Activated CD4-positive, alpha-beta T cell treated with anti-CD3 and anti-CD28 coated beads, Interleukin-2, Interleukin-4, amounts not matched to agents 100 ng/mL and 50 ng/mL, durations not matched to agents 16 hours and 8 hours (primary cell): Measurements from ENCODE around the gene GPRIN1.

Source experiments
- DNase-seq: peaks from one replicate; pipeline ENCODE4 v3.0.0-alpha.2; 2020; ENCODE audit warnings: low spot score

Gene GPRIN1

DNA sequence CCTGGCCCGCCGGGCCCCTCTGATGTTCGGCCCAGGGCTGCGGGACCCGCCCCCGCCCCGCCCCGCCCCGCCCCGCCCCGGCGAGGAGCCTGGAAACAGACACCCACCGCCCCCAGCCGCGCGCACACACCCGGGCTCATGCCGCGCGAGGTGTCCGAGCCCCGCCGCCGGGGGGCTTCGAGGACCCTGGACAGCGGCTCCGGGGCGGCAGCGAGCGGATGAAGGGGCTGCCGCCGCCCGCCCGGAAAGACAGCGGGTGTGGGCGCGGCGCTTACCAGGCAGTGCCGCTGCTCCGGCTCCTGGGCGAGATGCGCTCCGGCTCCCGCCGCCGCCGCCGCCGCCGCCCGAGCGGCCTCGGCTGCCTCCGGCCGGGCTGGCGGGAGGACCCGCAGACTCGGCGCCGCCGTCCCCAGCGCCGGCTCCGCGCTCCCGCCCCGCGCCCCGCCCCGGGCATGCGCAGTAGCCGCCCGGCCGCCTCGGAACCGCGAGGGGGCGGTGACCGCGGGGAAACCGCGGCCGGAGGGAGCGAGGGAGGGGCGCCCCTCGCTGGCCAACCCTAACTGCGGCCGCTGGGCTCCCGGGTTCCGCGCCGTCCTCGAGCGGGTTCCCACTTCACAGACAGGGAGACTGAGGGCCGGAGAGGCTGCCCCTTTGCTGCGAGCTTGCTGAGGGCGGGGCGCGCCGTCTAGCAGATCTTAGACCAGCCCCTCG, at the start of gene GPRIN1:
GPRIN1 (minus strand) TSS at position 433 of the 711 bp plus-strand sequence. CDS start 10,322 bp downstream, outside the sequence.
- peak; percentile 56 for DNase-seq

DNA sequence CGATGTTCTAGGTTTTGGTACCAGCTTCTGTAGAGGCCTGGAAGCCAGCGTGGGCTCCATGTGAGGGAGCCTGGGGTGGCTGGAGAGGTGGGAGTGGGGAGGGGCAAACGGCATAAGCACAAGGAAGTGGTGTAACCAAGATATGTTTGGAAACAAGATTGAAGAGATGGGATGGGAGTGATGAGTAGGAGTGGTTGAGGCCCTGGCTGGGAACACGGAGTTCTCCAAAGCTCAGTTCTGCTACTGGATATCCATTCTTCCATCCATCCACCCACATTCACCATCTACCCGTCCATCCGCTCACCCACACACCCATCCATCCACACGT, 49.5 kb upstream of the GPRIN1 start:
- DNase-seq: no peak

GRCh38 chr5:176658817-176659511, 49.0 kb upstream of the GPRIN1 start:
- DNase-seq: peak; percentile 24

GRCh38 chr5:176658007-176658599, 48.1 kb upstream of the GPRIN1 start:
- DNase-seq: peak; percentile 69

DNA sequence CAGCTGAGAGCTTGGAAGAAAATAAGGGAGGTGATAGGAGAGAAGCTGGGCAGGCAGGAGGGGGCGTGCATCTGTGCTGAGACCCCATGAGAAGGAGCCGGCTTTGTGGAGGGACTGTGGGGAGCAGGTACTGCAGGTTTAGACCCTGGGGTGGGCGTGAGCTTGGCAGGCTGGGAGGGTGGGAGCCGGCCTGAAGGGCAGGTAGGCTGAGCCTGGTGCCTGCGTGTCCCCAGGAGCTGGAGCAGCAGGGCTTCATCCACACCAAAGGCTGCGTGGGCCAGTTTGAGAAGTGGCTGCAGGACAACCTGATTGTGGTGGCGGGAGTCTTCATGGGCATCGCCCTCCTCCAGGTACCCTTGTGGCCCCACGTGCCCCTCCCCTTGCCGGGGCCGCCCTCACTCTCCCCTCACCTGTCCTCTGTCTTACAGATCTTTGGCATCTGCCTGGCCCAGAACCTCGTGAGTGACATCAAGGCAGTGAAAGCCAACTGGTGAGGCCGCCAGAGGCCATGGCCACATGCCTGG, 46.6 kb upstream of the GPRIN1 start:
- DNase-seq: no peak

- no peak for DNase-seq
These were observed 44.9 kb upstream of the GPRIN1 start for GRCh38 chr5:176654856-176655255.

GRCh38 chr5:176653401-176654385, 43.7 kb upstream of the GPRIN1 start:
- peak; percentile 67 for DNase-seq

GRCh38 chr5:176652136-176652535, 42.2 kb upstream of the GPRIN1 start:
- no peak for DNase-seq

- no peak for DNase-seq
These were observed 41.6 kb upstream of the GPRIN1 start for GRCh38 chr5:176651472-176651980.

- no peak for DNase-seq
These were observed 40.5 kb upstream of the GPRIN1 start for GRCh38 chr5:176650354-176650884.

DNA sequence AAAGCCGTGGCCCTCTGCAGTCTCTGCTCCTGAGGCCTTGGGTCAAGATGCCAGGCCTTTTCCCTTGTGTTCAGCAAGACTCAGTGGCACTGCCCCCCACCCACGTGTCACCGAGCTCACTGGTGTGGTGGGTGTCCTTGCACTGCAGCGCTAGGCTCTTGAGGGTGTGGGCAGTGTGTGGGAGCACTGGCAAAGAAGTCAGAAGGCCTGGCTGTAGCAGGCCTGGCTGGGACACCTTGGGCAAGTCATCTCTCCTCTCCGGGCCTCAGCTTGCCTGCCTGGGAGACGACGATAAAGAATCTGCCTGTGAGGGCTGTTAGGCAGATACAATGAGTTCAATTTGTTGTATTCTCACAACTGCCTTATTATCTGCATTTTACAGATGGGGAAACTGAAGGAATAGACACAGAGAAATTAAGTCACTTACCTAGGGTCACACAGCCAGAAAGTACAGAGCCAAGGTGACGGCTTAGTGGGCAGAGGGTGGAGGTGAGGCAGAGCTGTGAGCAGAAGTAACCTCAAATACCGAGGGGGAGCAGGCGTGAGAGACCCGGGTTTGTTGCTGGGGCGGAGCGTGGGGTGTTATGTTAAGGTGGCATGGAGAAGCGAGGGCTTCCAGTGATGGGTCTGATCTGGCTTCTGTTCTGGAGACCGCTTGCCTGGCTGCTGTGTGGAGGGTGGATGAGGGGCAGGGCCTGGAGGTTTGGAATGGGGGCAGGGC, 38.7 kb upstream of the GPRIN1 start:
- DNase-seq: no peak

DNA sequence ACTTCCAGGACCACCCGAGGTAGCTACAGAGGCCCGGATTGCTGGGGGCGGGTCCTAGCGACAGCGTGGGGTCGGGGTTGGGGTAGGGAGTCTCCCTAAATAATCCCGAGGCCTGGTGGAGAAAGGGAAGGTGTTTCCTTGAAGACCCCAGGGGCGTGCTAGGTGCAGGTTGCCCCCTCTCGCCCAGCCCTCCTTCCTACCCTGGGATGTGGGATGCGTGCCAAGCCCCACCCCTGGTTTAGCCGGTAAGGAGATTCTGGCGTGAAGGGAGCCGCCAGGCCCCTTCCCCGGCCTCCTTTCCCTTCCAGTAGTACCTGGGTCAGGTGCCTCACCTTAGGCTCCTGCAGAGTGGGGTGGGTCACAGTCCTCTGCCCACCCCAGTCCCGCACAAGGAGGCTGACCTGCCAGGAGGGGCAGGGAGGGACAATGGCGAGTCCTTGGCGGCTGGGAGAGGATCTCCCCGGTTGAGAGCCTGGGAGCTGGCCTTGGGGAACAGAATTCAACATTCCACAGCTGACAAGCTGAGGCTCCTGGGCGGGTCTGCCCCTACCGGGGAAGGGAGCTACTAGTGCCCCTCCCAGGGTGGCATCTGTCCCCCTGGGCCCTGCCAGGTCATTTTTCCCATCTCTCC, 38.0 kb upstream of the GPRIN1 start:
- no peak for DNase-seq

GRCh38 chr5:176647030-176647842, 37.3 kb upstream of the GPRIN1 start, which contains the start of gene TSPAN17:
TSS of gene TSPAN17 (plus strand) at chr5:176647484. CDS start at chr5:176647616, 132 bp downstream.
- DNase-seq: peak; percentile 100

DNA sequence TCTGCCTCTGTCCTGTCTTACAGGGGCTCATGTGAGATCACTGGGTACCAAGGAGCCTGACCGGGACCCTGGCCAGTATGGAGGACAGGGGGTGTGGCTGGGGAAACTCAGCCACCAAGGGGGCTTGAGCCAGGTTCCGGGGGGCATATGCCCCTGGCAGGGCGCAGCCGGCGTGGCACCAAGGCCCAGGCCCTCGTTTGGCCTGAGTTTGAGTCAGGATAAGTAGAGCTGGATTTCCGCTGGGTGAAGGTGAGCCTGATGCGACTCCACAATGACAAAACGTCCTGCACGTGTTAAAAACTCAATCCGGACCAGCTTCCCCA, 36.7 kb upstream of the GPRIN1 start:
- no peak for DNase-seq

GRCh38 chr5:176646049-176646706, 36.2 kb upstream of the GPRIN1 start:
- DNase-seq: no peak

GRCh38 chr5:176644878-176645670, 35.1 kb upstream of the GPRIN1 start:
- DNase-seq: no peak

DNA sequence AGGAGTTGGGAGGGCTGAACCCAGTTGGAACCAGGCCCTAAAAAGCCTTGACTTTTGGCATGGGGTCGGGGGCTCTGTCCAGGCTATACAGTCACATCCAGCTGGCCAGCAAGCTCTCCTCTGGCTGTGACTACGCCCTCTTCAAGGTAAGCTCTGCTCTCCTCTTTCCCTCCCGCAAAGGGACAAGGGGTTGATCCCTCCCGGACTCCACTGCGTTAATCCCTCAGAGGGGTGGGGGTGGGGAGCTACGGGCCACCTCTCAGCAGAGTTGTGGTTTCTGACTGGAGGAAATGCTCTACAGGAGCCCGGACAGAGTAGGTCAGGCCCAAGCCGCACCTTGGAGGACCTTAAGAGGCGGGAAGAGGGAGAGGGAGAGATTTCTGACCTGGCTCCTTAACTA, 34.3 kb upstream of the GPRIN1 start:
- DNase-seq: no peak
